ENCODE data around the gene ZYG11A. TPM values are rescaled to one million over a fixed set of nuclear protein-coding genes. Genes with fewer than 3 reads are reported as not detected.
A peak's percentile ranks its signal among the peaks of the same experiment; 100 is the strongest.

Gene ZYG11A
- total and polyA plus RNA-seq, 4 donors: 0.38 to 1.8 (median 0.76) TPM

GRCh38 chr1:52929019-52929418 lies 86.5 kb downstream of the ZYG11A start:
- Histone ChIP-seq H3K9me3 (ENCODE audit: control insufficient read depth in 4 of 4, low read length in 3 of 4) (no peaks in the 10 kb centered on the region), H3K4me1 (ENCODE audit: control insufficient read depth in 4 of 4, insufficient read depth in 4 of 4, low read length in 3 of 4) (peaks cover 7 to 40% (median 26%) of the 10 kb centered on the region in 4 donors), H3K27me3 (ENCODE audit: control insufficient read depth in 4 of 4, insufficient read depth in 4 of 4, low read length in 3 of 4) (no peaks in the 10 kb centered on the region), H3K36me3 (ENCODE audit: control insufficient read depth in 4 of 4, insufficient read depth in 3 of 4, low read depth in 1 of 4, low read length in 3 of 4) (peaks cover 0 to 5% (median 2%) of the 10 kb centered on the region in 4 donors), H3K9ac (ENCODE audit: low read depth in 1 of 2, low read length in 2 of 2) (peak overlapping the region; percentile 58 to 93), H3K27ac (ENCODE audit: low read depth in 1 of 2, low read length in 2 of 2) (peak overlapping the region; percentile 72 to 75), H3K4me3 (ENCODE audit: low read depth in 1 of 3, low read length in 3 of 3) (peak overlapping the region; percentile 81 to 99 (median 82))
- no peak for DNase-seq (ENCODE audit: low spot score)
- TF ChIP-seq RXRA (IDR thresholded peaks at IDR 0.05) (peak; percentile 28 to 46), JUND (IDR thresholded peaks at IDR 0.05) (peak in 1 of 2 donors; percentile 21), REST (IDR thresholded peaks at IDR 0.05) (peak; percentile 10), HNF4A (conservative IDR thresholded peaks at IDR 0.05) (peak; percentile 73 to 87), FOXA2 (IDR thresholded peaks at IDR 0.05) (no peak), RAD21 (IDR thresholded peaks at IDR 0.05) (no peak)
- TF ChIP-seq, protein P1, sequence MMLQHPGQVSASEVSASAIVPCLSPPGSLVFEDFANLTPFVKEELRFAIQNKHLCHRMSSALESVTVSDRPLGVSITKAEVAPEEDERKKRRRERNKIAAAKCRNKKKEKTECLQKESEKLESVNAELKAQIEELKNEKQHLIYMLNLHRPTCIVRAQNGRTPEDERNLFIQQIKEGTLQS (IDR thresholded peaks at IDR 0.05): no peak
- TF ChIP-seq, protein P2, sequence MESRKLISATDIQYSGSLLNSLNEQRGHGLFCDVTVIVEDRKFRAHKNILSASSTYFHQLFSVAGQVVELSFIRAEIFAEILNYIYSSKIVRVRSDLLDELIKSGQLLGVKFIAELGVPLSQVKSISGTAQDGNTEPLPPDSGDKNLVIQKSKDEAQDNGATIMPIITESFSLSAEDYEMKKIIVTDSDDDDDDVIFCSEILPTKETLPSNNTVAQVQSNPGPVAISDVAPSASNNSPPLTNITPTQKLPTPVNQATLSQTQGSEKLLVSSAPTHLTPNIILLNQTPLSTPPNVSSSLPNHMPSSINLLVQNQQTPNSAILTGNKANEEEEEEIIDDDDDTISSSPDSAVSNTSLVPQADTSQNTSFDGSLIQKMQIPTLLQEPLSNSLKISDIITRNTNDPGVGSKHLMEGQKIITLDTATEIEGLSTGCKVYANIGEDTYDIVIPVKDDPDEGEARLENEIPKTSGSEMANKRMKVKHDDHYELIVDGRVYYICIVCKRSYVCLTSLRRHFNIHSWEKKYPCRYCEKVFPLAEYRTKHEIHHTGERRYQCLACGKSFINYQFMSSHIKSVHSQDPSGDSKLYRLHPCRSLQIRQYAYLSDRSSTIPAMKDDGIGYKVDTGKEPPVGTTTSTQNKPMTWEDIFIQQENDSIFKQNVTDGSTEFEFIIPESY (IDR thresholded peaks at IDR 0.05): no peak
- 43% methylated on average over 4 of the region's 4 CpGs for WGBS

GRCh38 chr1:52937433-52938182 lies 95.0 kb downstream of the ZYG11A start:
- 91% methylated on average over 3 of the region's 3 CpGs for WGBS
- Histone ChIP-seq H3K36me3 (ENCODE audit: control insufficient read depth in 4 of 4, insufficient read depth in 3 of 4, low read depth in 1 of 4, low read length in 3 of 4) (peaks cover 4 to 14% (median 6%) of the 10 kb centered on the region in 4 donors), H3K9me3 (ENCODE audit: control insufficient read depth in 4 of 4, low read length in 3 of 4) (no peaks in the 10 kb centered on the region), H3K4me1 (ENCODE audit: control insufficient read depth in 4 of 4, insufficient read depth in 4 of 4, low read length in 3 of 4) (peaks cover 0 to 29% (median 12%) of the 10 kb centered on the region in 4 donors), H3K4me3 (ENCODE audit: low read depth in 1 of 3, low read length in 3 of 3) (no peak overlapping the region), H3K27ac (ENCODE audit: low read depth in 1 of 2, low read length in 2 of 2) (no peak overlapping the region), H3K27me3 (ENCODE audit: control insufficient read depth in 4 of 4, insufficient read depth in 4 of 4, low read length in 3 of 4) (no peaks in the 10 kb centered on the region), H3K9ac (ENCODE audit: low read depth in 1 of 2, low read length in 2 of 2) (no peak overlapping the region)
- TF ChIP-seq JUND (IDR thresholded peaks at IDR 0.05): no peak
- no peak for TF ChIP-seq RAD21 (IDR thresholded peaks at IDR 0.05)
- TF ChIP-seq YY1 (IDR thresholded peaks at IDR 0.05): no peak
- TF ChIP-seq REST (IDR thresholded peaks at IDR 0.05): no peak
- TF ChIP-seq RXRA (IDR thresholded peaks at IDR 0.05): no peak
- no peak for TF ChIP-seq TAF1 (conservative IDR thresholded peaks at IDR 0.05)
- TF ChIP-seq SP1 (IDR thresholded peaks at IDR 0.05): no peak
- TF ChIP-seq HNF4G (IDR thresholded peaks at IDR 0.05): no peak
- TF ChIP-seq FOXA2 (IDR thresholded peaks at IDR 0.05): no peak
- no peak for TF ChIP-seq HNF4A (conservative IDR thresholded peaks at IDR 0.05)
- TF ChIP-seq, protein P1 (IDR thresholded peaks at IDR 0.05): no peak
- TF ChIP-seq FOXA1 (IDR thresholded peaks at IDR 0.05): no peak
- TF ChIP-seq, protein P3, sequence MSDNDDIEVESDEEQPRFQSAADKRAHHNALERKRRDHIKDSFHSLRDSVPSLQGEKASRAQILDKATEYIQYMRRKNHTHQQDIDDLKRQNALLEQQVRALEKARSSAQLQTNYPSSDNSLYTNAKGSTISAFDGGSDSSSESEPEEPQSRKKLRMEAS (IDR thresholded peaks at IDR 0.05): no peak
- no peak for TF ChIP-seq GABPA (IDR thresholded peaks at IDR 0.05 in 1 of 2, conservative IDR thresholded peaks at IDR 0.05 in 1 of 2)
- TF ChIP-seq EGR1 (IDR thresholded peaks at IDR 0.05; ENCODE audit: low read depth in 2 of 2): no peak
- DNase-seq (ENCODE audit: low spot score): no peak

Data from liver (tissue), 9 donors.